Stomach (tissue), 4 donors: ENCODE measurements around the gene EHMT2.

Experiments
- EP300 ChIP-seq: sonication (generic); formaldehyde crosslinking; IDR thresholded peaks from one replicate; pipeline ENCODE4 v1.6.1; 2017; ENCODE audit warnings: antibody characterized with exemption
- POLR2A ChIP-seq, 4 donors: fragments of 450-650 bp; IDR thresholded peaks; one replicate each; pipeline ENCODE4 v1.6.1; 2016; ENCODE audit warnings: antibody characterized with exemption in 4 of 4, control low read depth in 2 of 4, mild to moderate bottlenecking in 1 of 4, moderate library complexity in 1 of 4
- TF ChIP-seq, protein P1 (sequence below), 7 experiments: fragments of 450-650 bp in 4 of 7; fragments of 200-600 bp in 3 of 7; sonication (generic) in 3 of 7; IDR thresholded peaks; one replicate each; pipeline ENCODE4 v1.5.1; 2016 to 2019; ENCODE audit warnings: antibody characterized with exemption in 7 of 7, control low read depth in 2 of 7, mild to moderate bottlenecking in 1 of 7

- no peak for TF ChIP-seq POLR2A (IDR thresholded peaks at IDR 0.05)
- TF ChIP-seq, protein P1, sequence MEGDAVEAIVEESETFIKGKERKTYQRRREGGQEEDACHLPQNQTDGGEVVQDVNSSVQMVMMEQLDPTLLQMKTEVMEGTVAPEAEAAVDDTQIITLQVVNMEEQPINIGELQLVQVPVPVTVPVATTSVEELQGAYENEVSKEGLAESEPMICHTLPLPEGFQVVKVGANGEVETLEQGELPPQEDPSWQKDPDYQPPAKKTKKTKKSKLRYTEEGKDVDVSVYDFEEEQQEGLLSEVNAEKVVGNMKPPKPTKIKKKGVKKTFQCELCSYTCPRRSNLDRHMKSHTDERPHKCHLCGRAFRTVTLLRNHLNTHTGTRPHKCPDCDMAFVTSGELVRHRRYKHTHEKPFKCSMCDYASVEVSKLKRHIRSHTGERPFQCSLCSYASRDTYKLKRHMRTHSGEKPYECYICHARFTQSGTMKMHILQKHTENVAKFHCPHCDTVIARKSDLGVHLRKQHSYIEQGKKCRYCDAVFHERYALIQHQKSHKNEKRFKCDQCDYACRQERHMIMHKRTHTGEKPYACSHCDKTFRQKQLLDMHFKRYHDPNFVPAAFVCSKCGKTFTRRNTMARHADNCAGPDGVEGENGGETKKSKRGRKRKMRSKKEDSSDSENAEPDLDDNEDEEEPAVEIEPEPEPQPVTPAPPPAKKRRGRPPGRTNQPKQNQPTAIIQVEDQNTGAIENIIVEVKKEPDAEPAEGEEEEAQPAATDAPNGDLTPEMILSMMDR (IDR thresholded peaks at IDR 0.05), result no peak
- TF ChIP-seq EP300, result no peak
Observed at GRCh38 chr6:31842053-31842452, 55.4 kb downstream of the EHMT2 start.
